ENCODE measurements around the gene FBP2.
A peak's percentile ranks its signal among the peaks of the same experiment; 100 is the strongest.

Gene FBP2

GRCh38 chr9:94623253-94623652 is 29.6 kb upstream of the FBP2 start:
- H3K4me3 ChIP-seq (ENCODE audit: low read depth, low read length): no peak overlapping the region
- peak; percentile 18 for TF ChIP-seq CTCF (IDR thresholded peaks at IDR 0.05; ENCODE audit: low read depth, low read length)

DNA sequence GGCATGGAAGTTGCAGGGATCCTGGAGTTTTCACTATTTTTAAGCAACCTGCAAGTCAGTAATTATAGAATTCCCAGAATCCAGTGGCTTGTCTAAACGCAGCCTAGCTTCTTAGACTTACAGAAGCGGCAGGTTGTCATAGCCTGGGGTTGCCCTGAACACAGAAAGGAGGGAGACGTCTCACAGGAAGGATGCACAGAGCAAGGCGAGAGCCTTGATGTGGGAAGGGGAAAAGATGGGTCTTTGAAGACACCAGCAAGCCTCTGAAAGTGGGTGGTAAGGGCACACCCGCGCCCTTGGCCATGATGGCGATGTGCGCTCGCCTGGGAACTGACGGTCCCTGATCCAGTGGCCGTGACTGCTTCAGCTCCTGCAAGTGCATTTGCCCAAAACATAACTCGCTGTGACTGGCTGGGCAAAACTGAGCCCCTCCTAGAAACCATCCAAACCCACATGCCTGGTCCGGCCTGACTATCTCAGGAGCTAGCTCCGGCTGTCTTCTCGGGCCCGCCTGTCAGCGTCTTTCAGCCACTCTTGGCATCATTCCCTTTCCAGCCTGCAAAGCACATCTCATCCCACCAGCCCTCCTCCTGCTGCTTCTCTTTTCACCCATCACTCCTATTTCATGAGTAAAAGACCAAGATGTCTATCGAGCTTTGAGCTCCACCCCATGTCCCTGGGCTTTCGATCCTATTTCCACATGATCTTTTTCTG is 28.6 kb upstream of the FBP2 start:
- TF ChIP-seq CTCF (IDR thresholded peaks at IDR 0.05; ENCODE audit: low read depth, low read length): no peak
- no peak overlapping the region for H3K4me3 ChIP-seq (ENCODE audit: low read depth, low read length)

DNA sequence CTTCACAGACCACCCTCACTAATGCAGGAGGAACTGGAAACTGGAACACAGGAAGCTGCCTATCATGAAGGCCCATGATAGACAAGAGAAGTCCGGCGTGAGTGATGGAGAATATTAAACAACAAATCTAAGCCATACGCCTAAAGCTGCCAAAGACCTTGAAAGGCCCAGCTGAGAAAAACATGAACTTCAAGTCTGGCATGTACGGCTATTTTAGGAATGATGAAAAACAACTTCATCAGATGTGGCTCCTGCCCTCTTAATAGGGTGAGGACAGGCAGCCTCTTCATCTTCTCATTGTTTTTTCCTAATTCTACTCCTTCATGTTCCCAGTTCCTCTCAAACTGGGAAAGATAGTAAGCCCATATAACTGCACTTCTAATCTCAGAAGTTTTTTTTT is 25.4 kb upstream of the FBP2 start:
- no peak for TF ChIP-seq CTCF (IDR thresholded peaks at IDR 0.05; ENCODE audit: low read depth, low read length)
- no peak overlapping the region for H3K4me3 ChIP-seq (ENCODE audit: low read depth, low read length)

GRCh38 chr9:94613003-94613402 is 19.4 kb upstream of the FBP2 start:
- no peak for TF ChIP-seq CTCF (IDR thresholded peaks at IDR 0.05; ENCODE audit: low read depth, low read length)
- H3K4me3 ChIP-seq (ENCODE audit: low read depth, low read length): no peak overlapping the region

- no peak for TF ChIP-seq CTCF (IDR thresholded peaks at IDR 0.05; ENCODE audit: low read depth, low read length)
- no peak overlapping the region for H3K4me3 ChIP-seq (ENCODE audit: low read depth, low read length)
Observed at GRCh38 chr9:94612071-94612470, 18.4 kb upstream of the FBP2 start.

DNA sequence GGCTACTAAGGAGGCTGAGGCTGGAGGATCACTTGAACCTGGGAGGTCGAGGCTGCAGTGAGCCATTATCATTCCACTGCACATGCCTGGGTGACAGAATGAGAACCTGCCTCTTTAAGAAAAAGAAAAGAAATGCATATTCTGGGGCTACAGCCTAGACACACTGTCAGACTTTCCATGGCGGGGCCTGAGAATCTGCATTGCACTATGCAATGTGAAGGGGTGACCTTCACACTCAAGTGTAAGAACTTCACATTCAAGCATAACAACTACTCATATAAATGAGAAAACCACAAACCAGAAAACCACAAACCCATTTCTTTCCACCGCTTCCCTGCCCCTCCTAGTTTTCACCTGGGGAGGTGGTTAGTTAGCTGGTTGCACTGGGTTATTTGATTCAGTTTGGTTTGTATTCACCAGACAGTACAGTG is 18.0 kb upstream of the FBP2 start:
- TF ChIP-seq CTCF (IDR thresholded peaks at IDR 0.05; ENCODE audit: low read depth, low read length): no peak
- no peak overlapping the region for H3K4me3 ChIP-seq (ENCODE audit: low read depth, low read length)

DNA sequence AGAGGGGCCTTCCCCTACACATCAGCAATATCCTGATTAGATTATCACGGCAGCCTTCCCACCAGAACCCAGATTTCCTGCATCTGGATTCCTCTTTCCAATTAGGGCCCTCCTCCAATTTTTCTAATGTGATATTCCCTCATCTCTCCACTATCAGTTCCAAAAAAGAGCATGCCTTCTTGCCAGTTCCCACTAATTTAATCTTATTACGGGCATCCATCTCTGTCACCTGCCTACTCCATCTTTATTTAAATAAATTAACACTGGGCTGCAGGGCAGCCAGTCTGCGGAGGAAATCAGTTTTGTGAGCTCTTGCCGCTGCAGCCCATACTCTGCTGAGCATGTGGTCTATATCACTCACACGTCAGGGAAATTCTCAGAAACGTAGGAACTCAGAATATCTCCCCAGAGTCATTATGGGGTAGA is 16.6 kb upstream of the FBP2 start:
- TF ChIP-seq CTCF (IDR thresholded peaks at IDR 0.05; ENCODE audit: low read depth, low read length): no peak

More for the DNA sequence above, 16.6 kb upstream of the FBP2 start:
- no peak overlapping the region for H3K4me3 ChIP-seq (ENCODE audit: low read depth, low read length)

Measured in WI38 (cell line).